Measurements from ENCODE around the gene LETM1. TPM values are rescaled to one million over a fixed set of nuclear protein-coding genes. Genes with fewer than 3 reads are reported as not detected.

The LETM1 gene
- total and polyA plus RNA-seq, 2 of the 13 experiments (the other 11 are each of a cell fraction or from before 2014, with no cell fraction given), result 9.7 to 41.6 TPM

GRCh38 chr4:1777822-1778641 is 77.9 kb downstream of the LETM1 start (continued):
- TF ChIP-seq, protein P1, sequence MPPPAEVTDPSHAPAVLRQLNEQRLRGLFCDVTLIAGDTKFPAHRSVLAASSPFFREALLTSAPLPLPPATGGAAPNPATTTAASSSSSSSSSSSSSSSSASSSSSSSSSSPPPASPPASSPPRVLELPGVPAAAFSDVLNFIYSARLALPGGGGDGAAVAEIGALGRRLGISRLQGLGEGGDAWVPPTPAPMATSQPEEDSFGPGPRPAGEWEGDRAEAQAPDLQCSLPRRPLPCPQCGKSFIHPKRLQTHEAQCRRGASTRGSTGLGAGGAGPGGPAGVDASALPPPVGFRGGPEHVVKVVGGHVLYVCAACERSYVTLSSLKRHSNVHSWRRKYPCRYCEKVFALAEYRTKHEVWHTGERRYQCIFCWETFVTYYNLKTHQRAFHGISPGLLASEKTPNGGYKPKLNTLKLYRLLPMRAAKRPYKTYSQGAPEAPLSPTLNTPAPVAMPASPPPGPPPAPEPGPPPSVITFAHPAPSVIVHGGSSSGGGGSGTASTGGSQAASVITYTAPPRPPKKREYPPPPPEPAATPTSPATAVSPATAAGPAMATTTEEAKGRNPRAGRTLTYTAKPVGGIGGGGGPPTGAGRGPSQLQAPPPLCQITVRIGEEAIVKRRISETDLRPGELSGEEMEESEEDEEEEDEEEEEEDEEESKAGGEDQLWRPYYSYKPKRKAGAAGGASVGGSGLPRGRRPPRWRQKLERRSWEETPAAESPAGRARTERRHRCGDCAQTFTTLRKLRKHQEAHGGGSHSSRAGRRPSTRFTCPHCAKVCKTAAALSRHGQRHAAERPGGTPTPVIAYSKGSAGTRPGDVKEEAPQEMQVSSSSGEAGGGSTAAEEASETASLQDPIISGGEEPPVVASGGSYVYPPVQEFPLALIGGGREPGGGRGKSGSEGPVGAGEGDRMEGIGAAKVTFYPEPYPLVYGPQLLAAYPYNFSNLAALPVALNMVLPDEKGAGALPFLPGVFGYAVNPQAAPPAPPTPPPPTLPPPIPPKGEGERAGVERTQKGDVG (CRISPR knock-in tag; IDR thresholded peaks at IDR 0.05; ENCODE audit: borderline replicate concordance), result no peak
- TF ChIP-seq MAX (IDR thresholded peaks at IDR 0.05) (no peak), MAFF (IDR thresholded peaks at IDR 0.05; ENCODE audit: low read depth, low read length) (no peak), ZNF550 (CRISPR knock-in tag; IDR thresholded peaks at IDR 0.05; ENCODE audit: borderline replicate concordance) (no peak), SMAD3 (CRISPR knock-in tag; IDR thresholded peaks at IDR 0.05) (no peak), NKX3-1 (CRISPR knock-in tag; IDR thresholded peaks at IDR 0.05) (no peak), SMYD3 (CRISPR knock-in tag; IDR thresholded peaks at IDR 0.05) (no peak), ZNF12 (CRISPR knock-in tag; IDR thresholded peaks at IDR 0.05) (no peak), MED1 (CRISPR knock-in tag; IDR thresholded peaks at IDR 0.05) (peak; percentile 65), ZNF780A (CRISPR knock-in tag; IDR thresholded peaks at IDR 0.05) (no peak), ZNF296 (CRISPR knock-in tag; conservative IDR thresholded peaks at IDR 0.05) (peak; percentile 99), ZNF567 (CRISPR knock-in tag; IDR thresholded peaks at IDR 0.05; ENCODE audit: borderline replicate concordance) (no peak; the same call in 1 of the 2 replicates), HNRNPL (IDR thresholded peaks at IDR 0.05; ENCODE audit: low read depth, low read length) (peak; percentile 21; the same call in 1 of the 2 replicates), HNRNPUL1 (IDR thresholded peaks at IDR 0.05; ENCODE audit: low read depth, low read length) (no peak), ZNF563 (CRISPR knock-in tag; IDR thresholded peaks at IDR 0.05) (no peak), ZNF598 (CRISPR knock-in tag; IDR thresholded peaks at IDR 0.05; ENCODE audit: borderline replicate concordance) (0 out of 2 replicates have a peak, but pooled peaks have one; percentile 53), TARDBP (CRISPR knock-in tag; IDR thresholded peaks at IDR 0.05) (peak; percentile 39; the same call in 1 of the 2 replicates), MXI1 (IDR thresholded peaks at IDR 0.05; ENCODE audit: borderline replicate concordance, low read depth, low read length) (no peak), ZNF331 (CRISPR knock-in tag; IDR thresholded peaks at IDR 0.05) (peak; percentile 26; the same call in 1 of the 2 replicates), PREB (CRISPR knock-in tag; IDR thresholded peaks at IDR 0.05) (no peak), ZFP90 (CRISPR knock-in tag; IDR thresholded peaks at IDR 0.05; ENCODE audit: borderline replicate concordance) (no peak), MEF2D (CRISPR knock-in tag; IDR thresholded peaks at IDR 0.05) (no peak), MTF2 (CRISPR knock-in tag; IDR thresholded peaks at IDR 0.05; ENCODE audit: borderline replicate concordance) (no peak), ZMYM4 (CRISPR knock-in tag; IDR thresholded peaks at IDR 0.05) (0 out of 2 replicates have a peak, but pooled peaks have one; percentile 29), YEATS2 (CRISPR knock-in tag; IDR thresholded peaks at IDR 0.05; ENCODE audit: borderline replicate concordance) (no peak)
- TF ChIP-seq, protein P2, sequence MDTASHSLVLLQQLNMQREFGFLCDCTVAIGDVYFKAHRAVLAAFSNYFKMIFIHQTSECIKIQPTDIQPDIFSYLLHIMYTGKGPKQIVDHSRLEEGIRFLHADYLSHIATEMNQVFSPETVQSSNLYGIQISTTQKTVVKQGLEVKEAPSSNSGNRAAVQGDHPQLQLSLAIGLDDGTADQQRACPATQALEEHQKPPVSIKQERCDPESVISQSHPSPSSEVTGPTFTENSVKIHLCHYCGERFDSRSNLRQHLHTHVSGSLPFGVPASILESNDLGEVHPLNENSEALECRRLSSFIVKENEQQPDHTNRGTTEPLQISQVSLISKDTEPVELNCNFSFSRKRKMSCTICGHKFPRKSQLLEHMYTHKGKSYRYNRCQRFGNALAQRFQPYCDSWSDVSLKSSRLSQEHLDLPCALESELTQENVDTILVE (CRISPR knock-in tag; IDR thresholded peaks at IDR 0.05), result no peak
